Heart left ventricle (tissue), 13 donors: ENCODE results near the gene ATP6V0A4.

ENCODE experiments used
- CTCF ChIP-seq, 12 donors: fragments of 200-600 bp; sonication (generic) in 4 of 12; IDR thresholded peaks; one replicate each; pipeline versions ENCODE4 v1.5.0 to v1.8.0; 2018 to 2022; ENCODE audit warnings: antibody characterized with exemption in 12 of 12, mild to moderate bottlenecking in 5 of 12
- POLR2A ChIP-seq, 2 donors: fragments of 450-650 bp; IDR thresholded peaks; one replicate each; pipeline ENCODE4 v1.6.1; 2017; ENCODE audit warnings: antibody characterized with exemption in 2 of 2, mild to moderate bottlenecking in 2 of 2, moderate library complexity in 2 of 2
- donor health status: ischemic (EF 13 %, LVEDD 7.1; RV severe dilation, severe dysfunction).
- donor health status: DM: no; HTN: yes; CAD: no.
- donor health status: DM: no; HTN: no; CAD: no.
- donor health status: ischemic (EF 25% LVEDD 6.9; RV normal size, moderate dysfunction).
- donor health status: ischemic (EF 25% LVEDD 5.7; RV mildly dilated, moderate dysfunction).
- donor health status: ischemic (EF 35%, LVEDD 5.7; RV mildly dilated, moderate dysfunction).
- donor health status: nonischemic (EF 11% LVEDD 7.7; RV severe dilation, severe dysfunction).
- donor health status: DM: yes; HTN: yes; CAD: no.
- donor health status: PGD.
- donor health status: ischemic (EF 29% LVEDD 5.4; RV normal size, mild dysfunction).
- donor health status: nonischemic (EF 23%, LVEDD 6.1; RV moderate dilation, normal function).

- TF ChIP-seq CTCF (IDR thresholded peaks at IDR 0.05) (no peak), POLR2A (IDR thresholded peaks at IDR 0.05) (no peak)
Measured at GRCh38 chr7:138837627-138838026, 39.6 kb upstream of the ATP6V0A4 start.
